H1 (cell line): ENCODE measurements around the gene RBM26. TPM values are rescaled to one million over a fixed set of nuclear protein-coding genes. Genes with fewer than 3 reads are reported as not detected.

Experiments used
- CTCF ChIA-PET: fragments of 300-600 bp; sonication (Branson Sonifier 250); formaldehyde crosslinking; loops from one replicate; lab custom pipeline; 2021; ENCODE audit not compliant: partially characterized antibody; lab: Charles Lee
- POLR2A ChIA-PET: fragments of 300-600 bp; sonication (Branson Sonifier 250); formaldehyde crosslinking; loops from one replicate; lab custom pipeline; 2021; ENCODE audit warnings: inconsistent platforms; ENCODE audit not compliant: partially characterized antibody; lab: Charles Lee
- DNase-seq, 2 experiments: peaks; one replicate each; pipeline versions ENCODE4 v3.0.0 to v3.0.0-alpha.2; 2010 to 2022; ENCODE audit warnings: low spot score in 2 of 2, low read depth in 1 of 2, mixed read lengths in 1 of 2
- FAIRE-seq: peaks from 2 replicates; lab custom pipeline; 2011; peaks lifted over from hg19 to GRCh38; lab: Jason Lieb, UNC
- H2AFZ ChIP-seq: 2 replicates; pipeline ENCODE4 v1.8.1; 2012; ENCODE audit warnings: low read length, inconsistent platforms
- H2AK5ac ChIP-seq: 2 replicates; pipeline ENCODE4 v1.6.1; 2013; ENCODE audit warnings: low read depth, low read length
- H2BK120ac ChIP-seq: replicated peaks from 2 replicates; pipeline ENCODE3; 2013; ENCODE audit warnings: low read depth, low read length, inconsistent platforms
- H2BK12ac ChIP-seq: 2 replicates; pipeline ENCODE4 v1.6.1; 2013; ENCODE audit warnings: low read depth, low read length
- H2BK15ac ChIP-seq: 2 replicates; pipeline ENCODE4 v1.6.1; 2013; ENCODE audit warnings: low read length
- H2BK20ac ChIP-seq: 2 replicates; pipeline ENCODE4 v1.6.1; 2013; ENCODE audit warnings: low read length
- H2BK5ac ChIP-seq: 2 replicates; pipeline ENCODE4 v1.6.1; 2013; ENCODE audit warnings: low read depth, low read length
- H3K14ac ChIP-seq: 2 replicates; pipeline ENCODE4 v1.6.1; 2013; ENCODE audit warnings: inconsistent platforms; ENCODE audit not compliant: insufficient read length
- H3K18ac ChIP-seq: 2 replicates; pipeline ENCODE4 v1.6.1; 2013; ENCODE audit warnings: low read length; ENCODE audit errors: extremely low read depth
- H3K23ac ChIP-seq: 2 replicates; pipeline ENCODE4 v1.6.1; 2013; ENCODE audit warnings: inconsistent platforms; ENCODE audit not compliant: insufficient read length
- H3K23me2 ChIP-seq: 2 replicates; pipeline ENCODE4 v1.6.1; 2013; ENCODE audit warnings: low read depth, low read length
- H3K27ac ChIP-seq: 2 replicates; pipeline ENCODE4 v1.6.1; 2011; ENCODE audit warnings: low read depth, low read length, inconsistent platforms
- H3K27me3 ChIP-seq, 4 experiments: replicated peaks in 1 of 4; 1 replicate in 1 of 4; 2 replicates in 3 of 4; pipeline versions ENCODE4 v1.6.1 to v1.8.1; 2011 to 2013; ENCODE audit warnings: low read length in 3 of 4, mild to moderate bottlenecking in 3 of 4, inconsistent platforms in 2 of 4, mixed read lengths in 2 of 4, moderate library complexity in 1 of 4; ENCODE audit not compliant: control insufficient read depth in 3 of 4, insufficient read depth in 3 of 4; ENCODE audit errors: extremely low read depth in 1 of 4
- H3K36me3 ChIP-seq, 4 experiments: 2 replicates each; pipeline versions ENCODE4 v1.6.1 to v1.8.1; 2011 to 2013; ENCODE audit warnings: mild to moderate bottlenecking in 4 of 4, low read length in 3 of 4, moderate library complexity in 2 of 4, control low read depth in 1 of 4, inconsistent platforms in 1 of 4; ENCODE audit not compliant: insufficient read depth in 4 of 4, control insufficient read depth in 2 of 4
- H3K4ac ChIP-seq: replicated peaks from 2 replicates; pipeline ENCODE3; 2013; ENCODE audit warnings: low read length, low read depth, mixed read lengths, inconsistent platforms; ENCODE audit not compliant: insufficient read length
- H3K4me1 ChIP-seq, 4 experiments: replicated peaks in 1 of 4; 1 replicate in 1 of 4; 2 replicates in 3 of 4; pipeline versions ENCODE4 v1.6.1 to v1.8.1; 2011 to 2013; ENCODE audit warnings: low read length in 3 of 4, inconsistent platforms in 2 of 4, mixed read lengths in 1 of 4; ENCODE audit not compliant: insufficient read depth in 4 of 4, control insufficient read depth in 3 of 4
- H3K4me2 ChIP-seq, 2 experiments: 2 replicates each; pipeline versions ENCODE4 v1.6.1 to v1.8.1; 2011 to 2013; ENCODE audit warnings: low read depth in 2 of 2, low read length in 2 of 2, control low read depth in 1 of 2, inconsistent platforms in 1 of 2, mild to moderate bottlenecking in 1 of 2; ENCODE audit not compliant: insufficient read depth in 1 of 2
- H3K4me3 ChIP-seq, 4 experiments: fragments of 200-600, 300-600 bp in 1 of 4; sonication (generic), shearing (Covaris generic), sonication (Bioruptor Twin) in 1 of 4; 2 replicates each; pipeline versions ENCODE4 v1.5.1 to v1.8.1; 2011 to 2016; ENCODE audit warnings: low read length in 4 of 4, low read depth in 3 of 4, control low read depth in 2 of 4, inconsistent platforms in 2 of 4, mild to moderate bottlenecking in 2 of 4, mixed read lengths in 1 of 4, moderate library complexity in 1 of 4; ENCODE audit not compliant: insufficient read depth in 2 of 4; ENCODE audit errors: extremely low read depth in 1 of 4
- H3K56ac ChIP-seq: replicated peaks from 2 replicates; pipeline ENCODE3; 2013; ENCODE audit warnings: low read depth, mild to moderate bottlenecking, mixed read lengths, low read length, inconsistent platforms; ENCODE audit not compliant: insufficient read length
- H3K79me1 ChIP-seq: 2 replicates; pipeline ENCODE4 v1.6.1; 2013; ENCODE audit warnings: low read depth, low read length, control low read depth
- H3K79me2 ChIP-seq, 2 experiments: 2 replicates each; pipeline versions ENCODE4 v1.6.1 to v1.8.1; 2012 to 2013; ENCODE audit warnings: low read length in 2 of 2, mild to moderate bottlenecking in 2 of 2, inconsistent platforms in 1 of 2; ENCODE audit not compliant: insufficient read depth in 2 of 2, control insufficient read depth in 1 of 2
- H3K9ac ChIP-seq, 4 experiments: replicated peaks in 1 of 4; 1 replicate in 1 of 4; 2 replicates in 3 of 4; pipeline versions ENCODE4 v1.6.1 to v1.8.1; 2011 to 2013; ENCODE audit warnings: low read depth in 3 of 4, low read length in 3 of 4, control low read depth in 2 of 4, mild to moderate bottlenecking in 2 of 4, moderate library complexity in 2 of 4, inconsistent platforms in 1 of 4; ENCODE audit errors: extremely low read depth in 1 of 4
- H3K9me3 ChIP-seq, 2 experiments: 2 replicates each; pipeline versions ENCODE4 v1.6.1 to v1.8.1; 2012 to 2013; ENCODE audit warnings: mild to moderate bottlenecking in 2 of 2, moderate library complexity in 2 of 2, control low read depth in 1 of 2, inconsistent platforms in 1 of 2, low read depth in 1 of 2, low read length in 1 of 2, mixed read lengths in 1 of 2; ENCODE audit not compliant: insufficient read depth in 2 of 2
- H4K20me1 ChIP-seq, 2 experiments: replicated peaks in 1 of 2; 2 replicates each; pipeline versions ENCODE3 to v1.8.1; 2011 to 2013; ENCODE audit warnings: inconsistent platforms in 2 of 2, low read length in 2 of 2, mild to moderate bottlenecking in 1 of 2; ENCODE audit not compliant: insufficient read depth in 2 of 2, control insufficient read depth in 1 of 2
- H4K5ac ChIP-seq: 2 replicates; pipeline ENCODE4 v1.6.1; 2013; ENCODE audit warnings: low read length, low read depth, mixed read lengths, inconsistent platforms; ENCODE audit not compliant: insufficient read length
- H4K8ac ChIP-seq: 2 replicates; pipeline ENCODE4 v1.8.0; 2013; ENCODE audit warnings: mild to moderate bottlenecking, moderate library complexity, low read length, inconsistent platforms; ENCODE audit not compliant: insufficient read depth; ENCODE audit errors: extremely low read depth
- H4K91ac ChIP-seq: replicated peaks from 2 replicates; pipeline ENCODE3; 2013; ENCODE audit warnings: low read length, mixed read lengths, inconsistent platforms; ENCODE audit not compliant: insufficient read length
- EP300 ChIP-seq, 2 experiments: IDR thresholded peaks; 1 replicate in 1 of 2; 2 replicates in 1 of 2; pipeline ENCODE4 v1.6.1; 2011 to 2012; ENCODE audit warnings: low read depth in 2 of 2, low read length in 2 of 2, mild to moderate bottlenecking in 2 of 2, borderline replicate concordance in 1 of 2, inconsistent platforms in 1 of 2, moderate library complexity in 1 of 2
- JUN ChIP-seq: IDR thresholded peaks from 2 replicates; pipeline ENCODE4 v1.6.1; 2011; ENCODE audit warnings: low read depth, mild to moderate bottlenecking, improper control_type of control experiment, low read length
- RNF2 ChIP-seq: fragments of 200-900, 300-1000 bp; sonication (generic); IDR thresholded peaks from 2 replicates; pipeline ENCODE4 v1.7.1; 2016; ENCODE audit warnings: borderline replicate concordance, low read depth, mild to moderate bottlenecking, antibody characterized with exemption, low read length; ENCODE audit not compliant: poor library complexity, severe bottlenecking; ENCODE audit errors: missing control alignments
- SAP30 ChIP-seq: fragments of 300-600 bp; sonication (generic); IDR thresholded peaks from 2 replicates; pipeline ENCODE4 v1.7.1; 2012; ENCODE audit warnings: low read length, moderate library complexity, mild to moderate bottlenecking, inconsistent platforms; ENCODE audit not compliant: insufficient read depth, insufficient replicate concordance
- WGBS, 2 experiments: shearing (Covaris generic) in 1 of 2; methylation state at CpG; one replicate each; pipeline versions ENCODE4 v1.1.6 to v1.1.7; 2013 to 2015; ENCODE audit warnings: low lambda C conversion rate in 2 of 2, mixed read lengths in 2 of 2, inconsistent platforms in 1 of 2, low coverage in 1 of 2, missing lambda C conversion rate in 1 of 2; ENCODE audit not compliant: insufficient replicate concordance in 2 of 2, insufficient coverage in 1 of 2, insufficient read length in 1 of 2; ENCODE audit errors: extremely low coverage in 1 of 2, missing lambda C conversion rate in 1 of 2; 5-methylcytosine and 5-hydroxymethylcytosine counted together
- polyA plus RNA-seq, 7 experiments: library from polyadenylated mRNA; depleted of rRNA in 3 of 7; stranded (reverse) in 5 of 7; unstranded in 2 of 7; fragments of >200 nt in 5 of 7; fragments of 200-250 nt in 2 of 7; gene quantifications; 1 replicate in 5 of 7; 2 replicates in 1 of 7; 4 replicates in 1 of 7; pipeline versions ENCODE4 v1.2.1 to v1.2.3, GENCODE V29; 2011 to 2013; ENCODE audit warnings: missing spikeins in 2 of 7, mixed read lengths in 2 of 7
- total RNA-seq: library from RNA; stranded (reverse); fragmentation: NEBNext Ultra II Directional; extraction: Animal tissue kit (Norgen Biotek cat#: 25700); gene quantifications from 2 replicates; pipeline ENCODE4 v1.2.1, GENCODE V29; 2021

The RBM26 gene
- total and polyA plus RNA-seq, 2 of the 8 experiments (the other 6 are each of a cell fraction or from before 2014, with no cell fraction given) = 20.3 to 65.5 TPM

DNA sequence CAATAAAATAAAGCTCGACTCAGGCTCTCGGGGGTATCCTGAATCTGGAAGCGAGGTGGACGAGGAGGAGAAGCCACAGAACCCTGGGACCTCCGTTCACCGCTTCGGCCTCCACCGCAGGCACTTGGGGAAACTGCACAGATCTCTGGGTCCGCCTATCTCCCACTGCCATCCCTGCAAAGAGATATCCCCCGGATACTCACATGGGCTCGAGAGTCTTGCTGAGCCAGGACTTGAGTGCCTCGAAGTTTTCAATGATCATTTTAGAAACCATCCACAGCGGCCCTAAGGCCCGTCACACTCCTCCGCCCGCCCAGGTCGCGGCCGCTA lies 589 bp downstream of the RBM26 start:
- Histone ChIP-seq H3K36me3 (no peaks in the 10 kb centered on the region), H4K5ac (peak overlapping the region; percentile 19), H3K4me2 (peak overlapping the region; percentile 68 to 83), H2BK120ac (no peak overlapping the region), H2AFZ (peak overlapping the region; percentile 73; the same call in 1 of the 2 replicates), H2BK20ac (no peak overlapping the region), H4K20me1 (peaks cover 7 to 13% of the 10 kb centered on the region in 2 experiments), H3K23ac (no peak overlapping the region), H2AK5ac (0 out of 2 replicates have a peak overlapping the region, but pooled peaks have one; percentile 41), H2BK15ac (no peak overlapping the region), H3K9ac (peak overlapping the region; percentile 96 to 99 (median 96)), H3K4me1 (peaks cover 0 to 9% (median 2%) of the 10 kb centered on the region in 4 experiments; a peak in 4 of 7 replicates), H4K8ac (peak overlapping the region; percentile 99; the same call in 1 of the 2 replicates), H3K23me2 (peaks cover 7% of the 10 kb centered on the region), H2BK5ac (peak overlapping the region; percentile 73; the same call in 1 of the 2 replicates), H3K56ac (no peak overlapping the region), H3K18ac (peak overlapping the region; percentile 85; the same call in 1 of the 2 replicates), H3K4ac (no peak overlapping the region), H3K27ac (peak overlapping the region; percentile 93), H3K27me3 (no peaks in the 10 kb centered on the region), H3K4me3 (peak overlapping the region; percentile 87 to 99 (median 94)), H2BK12ac (no peak overlapping the region), H3K79me2 (peaks cover 33 to 68% of the 10 kb centered on the region in 2 experiments), H3K79me1 (no peaks in the 10 kb centered on the region), H4K91ac (no peak overlapping the region), H3K14ac (peak overlapping the region; percentile 12), H3K9me3 (no peaks in the 10 kb centered on the region)
- FAIRE-seq (no peak), DNase-seq (no peak)
- TF ChIP-seq RNF2 (no peak), EP300 (IDR thresholded peaks at IDR 0.05; ENCODE audit: borderline replicate concordance in 1 of 2, low read depth in 2 of 2, low read length in 2 of 2) (no peak), JUN (no peak), SAP30 (peak; percentile 19)
- CTCF ChIA-PET = interaction anchor here (1.6 kb wide), 1 partner anchor 19 kb away, joined by 5 read pairs; no protein-coding TSS in a partner anchor
- POLR2A ChIA-PET = interaction anchor here (0.7 to 2.2 kb wide), 8 partner anchors 8 to 124 kb away, joined by 3 to 8 read pairs (median 3); no protein-coding TSS in a partner anchor
- WGBS, 2 experiments = 1% methylated on average over 10 of the region's 19 CpGs; no CpG with 5 or more reads in 1 of the 2 experiments
